ENCODE measurements around the gene GOLGA6L4. TPM values are rescaled to one million over a fixed set of nuclear protein-coding genes. Genes with fewer than 3 reads are reported as not detected.
"Not testable (repeated sequence)": the region's sequence is repeated elsewhere in the genome, so short reads cannot be mapped to it uniquely, and the experiment has no call there.

The GOLGA6L4 gene
- 5.6 TPM for total RNA-seq
- 3.0 TPM for polyA plus RNA-seq (ENCODE audit: insufficient read depth, low read depth, low replicate concordance)
- long read RNA-seq, donor 1 = 0 reads
- long read RNA-seq, donor 2 = 0 reads
- long read RNA-seq, donor 3 = 0 reads
- long read RNA-seq, donor 4 = 0 reads
- long read RNA-seq, donor 5 = 0 reads
- long read RNA-seq, donor 6 = 0 reads
- long read RNA-seq, donor 7, partial matches to known transcripts = 1 of 1 reads
- long read RNA-seq, donor 7, other reads (novel, unspliced or antisense) = 0 of 1 reads
- long read RNA-seq, donor 8 = 0 reads
- long read RNA-seq, donor 9 = 0 reads
- long read RNA-seq, donor 10 = 0 reads

GRCh38 chr15:84235573-84235972, at the start of gene GOLGA6L4:
Gene GOLGA6L4 (plus strand): TSS chr15:84235773. CDS start chr15:84235835, 62 bp downstream.
- intact Hi-C loops (cut with DNase I); H3K9me3 ChIP-seq (ENCODE audit: control insufficient read depth in 2 of 3, insufficient read depth in 1 of 3, low read length in 3 of 3); H3K9ac ChIP-seq (ENCODE audit: low read length in 3 of 3); H3K27me3 ChIP-seq (ENCODE audit: control insufficient read depth, insufficient read depth, low read length); DNase-seq; FAIRE-seq; H3K27ac ChIP-seq (ENCODE audit: low read depth in 2 of 2, low read length in 2 of 2); H3K4me1 ChIP-seq (ENCODE audit: control insufficient read depth in 2 of 3, insufficient read depth in 2 of 3, low read depth in 1 of 3, low read length in 3 of 3); H3K36me3 ChIP-seq (ENCODE audit: control insufficient read depth in 2 of 3, insufficient read depth in 3 of 3, low read length in 3 of 3); H3K4me3 ChIP-seq (ENCODE audit: low read length in 3 of 3): not testable (repeated sequence)

GRCh38 chr15:84192982-84193381, 42.6 kb upstream of the GOLGA6L4 start:
- H3K9me3 ChIP-seq (ENCODE audit: control insufficient read depth in 2 of 3, insufficient read depth in 1 of 3, low read length in 3 of 3); H3K9ac ChIP-seq (ENCODE audit: low read length in 3 of 3); H3K4me3 ChIP-seq (ENCODE audit: low read length in 3 of 3); H3K4me1 ChIP-seq (ENCODE audit: control insufficient read depth in 2 of 3, insufficient read depth in 2 of 3, low read depth in 1 of 3, low read length in 3 of 3); intact Hi-C loops (cut with DNase I); H3K27ac ChIP-seq (ENCODE audit: low read depth in 2 of 2, low read length in 2 of 2); H3K36me3 ChIP-seq (ENCODE audit: control insufficient read depth in 2 of 3, insufficient read depth in 3 of 3, low read length in 3 of 3); DNase-seq; FAIRE-seq; H3K27me3 ChIP-seq (ENCODE audit: control insufficient read depth, insufficient read depth, low read length): not testable (repeated sequence)

GRCh38 chr15:84195603-84196002, 40.0 kb upstream of the GOLGA6L4 start:
- H3K9me3 ChIP-seq (ENCODE audit: control insufficient read depth in 2 of 3, insufficient read depth in 1 of 3, low read length in 3 of 3); FAIRE-seq; H3K4me1 ChIP-seq (ENCODE audit: control insufficient read depth in 2 of 3, insufficient read depth in 2 of 3, low read depth in 1 of 3, low read length in 3 of 3); H3K36me3 ChIP-seq (ENCODE audit: control insufficient read depth in 2 of 3, insufficient read depth in 3 of 3, low read length in 3 of 3); H3K27ac ChIP-seq (ENCODE audit: low read depth in 2 of 2, low read length in 2 of 2); DNase-seq; H3K9ac ChIP-seq (ENCODE audit: low read length in 3 of 3); H3K4me3 ChIP-seq (ENCODE audit: low read length in 3 of 3); H3K27me3 ChIP-seq (ENCODE audit: control insufficient read depth, insufficient read depth, low read length); intact Hi-C loops (cut with DNase I): not testable (repeated sequence)

GRCh38 chr15:84196530-84197188, 38.9 kb upstream of the GOLGA6L4 start:
- intact Hi-C loops (cut with DNase I); H3K4me3 ChIP-seq (ENCODE audit: low read length in 3 of 3); DNase-seq; H3K27me3 ChIP-seq (ENCODE audit: control insufficient read depth, insufficient read depth, low read length); H3K27ac ChIP-seq (ENCODE audit: low read depth in 2 of 2, low read length in 2 of 2); H3K4me1 ChIP-seq (ENCODE audit: control insufficient read depth in 2 of 3, insufficient read depth in 2 of 3, low read depth in 1 of 3, low read length in 3 of 3); H3K9me3 ChIP-seq (ENCODE audit: control insufficient read depth in 2 of 3, insufficient read depth in 1 of 3, low read length in 3 of 3); H3K36me3 ChIP-seq (ENCODE audit: control insufficient read depth in 2 of 3, insufficient read depth in 3 of 3, low read length in 3 of 3); FAIRE-seq; H3K9ac ChIP-seq (ENCODE audit: low read length in 3 of 3): not testable (repeated sequence)

GRCh38 chr15:84199865-84200264, 35.7 kb upstream of the GOLGA6L4 start:
- H3K9me3 ChIP-seq (ENCODE audit: control insufficient read depth in 2 of 3, insufficient read depth in 1 of 3, low read length in 3 of 3); H3K27ac ChIP-seq (ENCODE audit: low read depth in 2 of 2, low read length in 2 of 2); FAIRE-seq; H3K4me3 ChIP-seq (ENCODE audit: low read length in 3 of 3); H3K4me1 ChIP-seq (ENCODE audit: control insufficient read depth in 2 of 3, insufficient read depth in 2 of 3, low read depth in 1 of 3, low read length in 3 of 3); intact Hi-C loops (cut with DNase I); H3K36me3 ChIP-seq (ENCODE audit: control insufficient read depth in 2 of 3, insufficient read depth in 3 of 3, low read length in 3 of 3); H3K9ac ChIP-seq (ENCODE audit: low read length in 3 of 3); H3K27me3 ChIP-seq (ENCODE audit: control insufficient read depth, insufficient read depth, low read length): not testable (repeated sequence)
- DNase-seq = peak in 1 of 5 donors; percentile 39

- H3K4me3 ChIP-seq (ENCODE audit: low read length in 3 of 3); DNase-seq; H3K9me3 ChIP-seq (ENCODE audit: control insufficient read depth in 2 of 3, insufficient read depth in 1 of 3, low read length in 3 of 3); FAIRE-seq; H3K27me3 ChIP-seq (ENCODE audit: control insufficient read depth, insufficient read depth, low read length); H3K27ac ChIP-seq (ENCODE audit: low read depth in 2 of 2, low read length in 2 of 2); H3K9ac ChIP-seq (ENCODE audit: low read length in 3 of 3); intact Hi-C loops (cut with DNase I); H3K4me1 ChIP-seq (ENCODE audit: control insufficient read depth in 2 of 3, insufficient read depth in 2 of 3, low read depth in 1 of 3, low read length in 3 of 3); H3K36me3 ChIP-seq (ENCODE audit: control insufficient read depth in 2 of 3, insufficient read depth in 3 of 3, low read length in 3 of 3): not testable (repeated sequence)
Measured at GRCh38 chr15:84246441-84246840, 10.9 kb downstream of the GOLGA6L4 start.
